ENCODE measurements around the gene ONECUT3.

Gene ONECUT3

DNA sequence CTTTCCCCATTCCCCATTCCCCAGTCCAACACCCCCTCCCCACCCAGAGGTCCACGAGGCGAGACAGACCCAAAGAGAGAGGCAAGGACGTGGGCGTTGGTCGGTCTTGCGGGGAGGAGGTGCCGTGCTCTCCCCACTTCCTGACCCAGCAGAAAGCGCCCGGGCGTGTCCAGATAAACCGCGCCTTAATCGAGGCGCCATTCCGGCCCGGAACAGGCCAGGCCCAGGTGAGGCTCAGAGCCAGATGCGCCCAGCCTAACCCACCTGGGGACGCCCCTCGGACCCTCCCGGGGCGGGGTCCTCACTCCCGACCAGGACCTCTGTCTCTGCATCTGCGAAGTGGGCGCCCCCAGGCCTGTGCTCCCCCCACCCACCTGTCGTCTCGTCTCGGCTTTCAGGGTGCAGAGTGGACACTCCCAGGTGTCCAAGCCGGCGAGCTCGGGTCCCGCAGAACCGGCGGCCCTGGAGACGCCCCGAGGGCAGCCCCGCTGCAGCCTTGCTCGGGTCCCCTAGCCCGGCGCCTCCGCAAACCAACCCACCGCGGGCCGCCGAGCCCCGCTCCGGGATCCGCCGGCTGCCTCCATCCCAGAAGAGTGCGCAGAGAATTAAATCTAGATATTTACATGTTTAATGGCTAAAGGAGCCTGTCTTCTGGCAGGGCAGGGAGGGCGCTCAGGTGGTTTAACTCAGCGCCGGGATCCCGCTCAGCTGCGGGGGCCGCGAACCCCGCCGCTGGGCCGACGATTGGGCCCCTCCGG lies 5.0 kb upstream of the ONECUT3 start:
- no peak overlapping the region for H3K27ac ChIP-seq

DNA sequence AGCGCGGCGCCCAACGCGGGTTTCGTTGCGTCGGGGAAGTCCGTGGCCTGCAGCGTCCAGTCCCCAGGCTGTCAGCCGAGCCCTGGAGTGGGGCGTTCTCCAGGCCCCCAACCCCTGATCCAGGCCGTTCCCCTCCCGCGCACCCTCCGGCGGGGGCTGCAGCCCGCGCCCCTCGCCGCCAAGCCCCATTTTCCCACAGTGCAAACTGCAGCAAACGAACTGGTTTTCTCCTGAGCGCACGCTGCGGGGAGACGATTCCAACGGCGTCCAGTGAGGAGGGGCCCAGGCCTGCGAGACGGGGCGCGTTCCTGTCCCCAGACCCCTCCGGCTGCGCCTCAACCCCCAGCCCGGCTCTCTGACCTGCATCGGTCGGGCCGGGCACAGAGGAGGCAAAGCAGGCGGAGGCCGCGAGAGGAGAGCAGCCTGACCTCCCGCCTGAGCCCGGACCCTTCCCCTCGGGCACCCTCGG lies 4.4 kb upstream of the ONECUT3 start:
- no peak overlapping the region for H3K27ac ChIP-seq

More for the DNA sequence above, 5.0 kb upstream of the ONECUT3 start:
- TF ChIP-seq ZFX (IDR thresholded peaks at IDR 0.05): no peak
- TF ChIP-seq, protein P1, sequence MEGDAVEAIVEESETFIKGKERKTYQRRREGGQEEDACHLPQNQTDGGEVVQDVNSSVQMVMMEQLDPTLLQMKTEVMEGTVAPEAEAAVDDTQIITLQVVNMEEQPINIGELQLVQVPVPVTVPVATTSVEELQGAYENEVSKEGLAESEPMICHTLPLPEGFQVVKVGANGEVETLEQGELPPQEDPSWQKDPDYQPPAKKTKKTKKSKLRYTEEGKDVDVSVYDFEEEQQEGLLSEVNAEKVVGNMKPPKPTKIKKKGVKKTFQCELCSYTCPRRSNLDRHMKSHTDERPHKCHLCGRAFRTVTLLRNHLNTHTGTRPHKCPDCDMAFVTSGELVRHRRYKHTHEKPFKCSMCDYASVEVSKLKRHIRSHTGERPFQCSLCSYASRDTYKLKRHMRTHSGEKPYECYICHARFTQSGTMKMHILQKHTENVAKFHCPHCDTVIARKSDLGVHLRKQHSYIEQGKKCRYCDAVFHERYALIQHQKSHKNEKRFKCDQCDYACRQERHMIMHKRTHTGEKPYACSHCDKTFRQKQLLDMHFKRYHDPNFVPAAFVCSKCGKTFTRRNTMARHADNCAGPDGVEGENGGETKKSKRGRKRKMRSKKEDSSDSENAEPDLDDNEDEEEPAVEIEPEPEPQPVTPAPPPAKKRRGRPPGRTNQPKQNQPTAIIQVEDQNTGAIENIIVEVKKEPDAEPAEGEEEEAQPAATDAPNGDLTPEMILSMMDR (conservative IDR thresholded peaks at IDR 0.05): no peak

DNA sequence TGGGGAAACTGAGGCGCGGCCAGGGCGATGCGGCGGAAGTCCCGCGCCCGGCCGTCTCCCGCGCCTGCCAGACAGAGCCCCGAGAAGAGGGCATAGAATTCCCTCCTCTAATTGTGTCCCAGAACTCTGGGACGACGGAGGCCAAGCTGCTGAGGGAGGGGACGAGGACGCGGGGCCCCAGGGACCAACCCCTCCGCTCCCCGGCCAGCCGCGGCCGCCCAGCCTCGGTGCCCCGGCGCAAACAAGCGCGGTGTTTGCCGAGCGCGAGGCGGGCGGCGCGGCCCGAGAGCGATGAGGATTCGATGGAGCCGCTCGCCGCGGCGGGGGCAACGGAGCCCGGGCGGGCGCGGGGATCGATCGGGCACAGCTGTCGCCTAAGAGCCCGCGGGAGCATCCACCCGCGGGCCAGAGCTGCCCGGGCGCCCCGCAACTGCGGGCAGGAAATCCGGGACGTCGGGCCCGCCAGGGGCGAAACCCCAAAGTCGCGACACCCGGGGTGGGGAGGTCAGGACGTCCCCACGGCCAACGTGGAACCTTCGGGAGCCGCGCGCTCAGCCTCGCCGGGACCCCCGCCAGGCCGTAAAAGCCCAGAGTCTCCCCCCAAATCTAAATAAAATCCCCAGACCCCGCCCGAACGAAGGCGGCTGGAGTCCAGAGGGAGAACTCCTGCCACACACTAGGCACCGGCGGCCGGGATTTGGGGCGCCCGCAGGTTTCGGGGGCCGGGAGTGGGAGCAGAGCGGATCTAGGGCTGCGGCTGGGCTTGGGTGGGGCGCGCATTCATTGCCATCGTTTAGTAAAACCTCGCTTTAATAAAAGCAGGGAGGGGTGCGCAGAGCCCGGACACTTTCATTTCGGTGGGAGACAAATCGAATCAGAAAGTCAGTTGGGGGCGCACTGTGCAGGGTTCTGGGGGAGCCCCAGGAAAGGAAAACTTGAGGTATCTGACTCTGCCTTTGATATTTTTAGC lies 3.6 kb upstream of the ONECUT3 start:
- no peak overlapping the region for H3K27ac ChIP-seq
- TF ChIP-seq ZFX (IDR thresholded peaks at IDR 0.05): no peak
- TF ChIP-seq, protein P1 (conservative IDR thresholded peaks at IDR 0.05): no peak

More for the DNA sequence above, 4.4 kb upstream of the ONECUT3 start:
- TF ChIP-seq, protein P1 (conservative IDR thresholded peaks at IDR 0.05): no peak
- TF ChIP-seq ZFX (IDR thresholded peaks at IDR 0.05): no peak

DNA sequence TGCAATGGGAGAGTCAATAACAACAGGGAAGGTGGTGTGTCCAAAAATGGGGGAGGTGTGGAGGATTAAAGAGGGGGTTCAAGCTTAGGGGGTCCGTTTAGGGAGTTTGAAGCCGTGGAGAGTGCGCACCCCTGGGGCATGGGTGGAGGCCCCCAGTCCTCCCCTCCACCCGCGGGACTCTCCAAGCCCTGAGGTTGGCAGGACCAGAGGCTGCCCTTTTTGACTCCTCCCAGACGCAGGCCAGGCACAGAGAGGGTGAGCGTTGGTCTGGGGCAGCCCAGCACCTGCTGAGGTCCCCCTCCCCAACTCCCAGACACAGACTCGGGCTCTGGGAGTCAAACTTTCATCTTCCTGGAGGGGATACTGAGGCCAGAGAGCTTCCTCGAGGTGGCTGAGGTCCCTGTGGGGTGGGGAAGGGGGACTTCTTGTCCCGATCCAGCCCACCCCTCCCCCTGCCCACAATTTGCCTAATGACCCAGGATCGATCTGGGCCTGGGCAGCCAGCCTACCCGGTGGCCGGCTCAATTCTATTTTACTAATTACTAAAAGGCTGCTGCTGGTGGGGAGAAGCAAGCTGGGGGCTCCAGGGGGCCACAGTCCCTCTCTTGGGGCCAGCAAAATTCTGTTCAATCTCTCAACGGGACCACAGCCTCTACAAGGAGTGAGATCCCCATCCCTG lies 2.8 kb upstream of the ONECUT3 start:
- no peak overlapping the region for H3K27ac ChIP-seq
- TF ChIP-seq, protein P1 (conservative IDR thresholded peaks at IDR 0.05): no peak
- TF ChIP-seq ZFX (IDR thresholded peaks at IDR 0.05): no peak

GRCh38 chr19:1751367-1752008 lies 1.8 kb upstream of the ONECUT3 start:
- no peak for TF ChIP-seq ZFX (IDR thresholded peaks at IDR 0.05)
- TF ChIP-seq, protein P1 (conservative IDR thresholded peaks at IDR 0.05): no peak
- no peak overlapping the region for H3K27ac ChIP-seq

- no peak for TF ChIP-seq ZFX (IDR thresholded peaks at IDR 0.05)
- TF ChIP-seq, protein P1 (conservative IDR thresholded peaks at IDR 0.05): no peak
- H3K27ac ChIP-seq: no peak overlapping the region
Observed at GRCh38 chr19:1752009-1752756, 1.1 kb upstream of the ONECUT3 start.
